ENCODE results near the gene RPS6KA6.

DNA sequence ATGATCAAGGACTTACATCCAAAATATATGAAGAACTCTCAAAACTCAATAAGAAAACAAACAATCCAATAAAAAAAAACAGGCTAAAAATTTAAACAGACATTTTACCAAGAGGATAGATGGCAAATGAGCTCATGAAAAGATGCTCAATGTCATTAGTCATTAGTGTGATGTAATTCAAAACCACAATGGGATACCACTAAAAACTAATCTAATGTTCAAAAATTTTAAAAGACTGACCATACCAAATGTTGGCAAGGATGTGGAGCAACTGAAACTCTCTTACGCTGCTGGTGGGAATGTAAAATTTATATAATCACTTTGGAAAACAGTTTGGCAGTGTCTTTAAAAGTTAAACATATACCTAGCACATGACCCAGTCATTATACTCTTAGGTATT, 43.7 kb downstream of the RPS6KA6 start:
- TF ChIP-seq GLIS3 (CRISPR knock-in tag; IDR thresholded peaks at IDR 0.05) = no peak
- TF ChIP-seq ESRRG (CRISPR knock-in tag; IDR thresholded peaks at IDR 0.05) = no peak
- no peak for TF ChIP-seq SNAI2 (CRISPR knock-in tag; IDR thresholded peaks at IDR 0.05)
